Naive thymus-derived CD4-positive, alpha-beta T cell (primary cell): ENCODE data around the gene NOS2. TPM values are rescaled to one million over a fixed set of nuclear protein-coding genes. Genes with fewer than 3 reads are reported as not detected.
"Not testable (repeated sequence)": the region's sequence is repeated elsewhere in the genome, so short reads cannot be mapped to it uniquely, and the experiment has no call there.

ENCODE experiments used
- ATAC-seq: fragments of 150-1000 bp; cut with Tn5 transposase; 2 replicates; pipeline ENCODE4 v1.10.0; 2021; ENCODE audit warnings: mild to moderate bottlenecking, moderate library complexity
- CTCF ChIA-PET: fragments of 350-600 bp; sonication (Branson Sonifier 250); formaldehyde crosslinking; loops from one replicate; lab custom pipeline; 2021; ENCODE audit warnings: antibody characterized with exemption; lab: Charles Lee
- POLR2A ChIA-PET: fragments of 350-600 bp; sonication (Branson Sonifier 250); formaldehyde crosslinking; loops from one replicate; lab custom pipeline; 2021; ENCODE audit warnings: antibody characterized with exemption, inconsistent platforms; lab: Charles Lee
- DNase-seq, 9 donors: peaks; one replicate each; pipeline versions ENCODE4 v3.0.0 to v3.0.0-alpha.2; 2020 to 2022; ENCODE audit warnings: mixed read lengths in 1 of 9
- H3K27ac ChIP-seq: one replicate; pipeline ENCODE4 v1.7.0; 2013; ENCODE audit warnings: mild to moderate bottlenecking, low read depth, low read length, moderate library complexity
- H3K27me3 ChIP-seq, 2 donors: one replicate each; pipeline ENCODE4 v1.7.0; 2013; ENCODE audit warnings: low read length in 2 of 2, mild to moderate bottlenecking in 2 of 2, moderate library complexity in 2 of 2; ENCODE audit not compliant: control insufficient read depth in 2 of 2, insufficient read depth in 2 of 2
- H3K36me3 ChIP-seq, 3 experiments: 1 replicate in 2 of 3; 2 replicates in 1 of 3; pipeline ENCODE4 v1.7.0; 2013; ENCODE audit warnings: low read length in 3 of 3, mild to moderate bottlenecking in 3 of 3, moderate library complexity in 1 of 3; ENCODE audit not compliant: insufficient read depth in 3 of 3, control insufficient read depth in 2 of 3
- H3K4me1 ChIP-seq, 2 donors: one replicate each; pipeline ENCODE4 v1.7.0; 2013; ENCODE audit warnings: low read length in 2 of 2, mild to moderate bottlenecking in 2 of 2, moderate library complexity in 1 of 2; ENCODE audit not compliant: control insufficient read depth in 2 of 2, insufficient read depth in 2 of 2
- H3K4me3 ChIP-seq: 2 replicates; pipeline ENCODE4 v1.7.0; 2013; ENCODE audit warnings: mild to moderate bottlenecking, low read length
- H3K9me3 ChIP-seq, 3 experiments: 1 replicate in 2 of 3; 2 replicates in 1 of 3; pipeline ENCODE4 v1.7.0; 2013; ENCODE audit warnings: low read length in 3 of 3; ENCODE audit not compliant: control insufficient read depth in 2 of 3
- H3K27ac Mint-ChIP-seq, 9 donors: one replicate each; pipeline ENCODE4 v1.8.0; 2020 to 2022; ENCODE audit warnings: mixed read lengths in 9 of 9, mild to moderate bottlenecking in 8 of 9, moderate library complexity in 5 of 9, inconsistent platforms in 2 of 9
- H3K27me3 Mint-ChIP-seq, 5 donors: one replicate each; pipeline ENCODE4 v1.8.0; 2021 to 2022; ENCODE audit warnings: mixed read lengths in 5 of 5, mild to moderate bottlenecking in 1 of 5
- H3K36me3 Mint-ChIP-seq, 5 donors: one replicate each; pipeline ENCODE4 v1.8.0; 2020 to 2022; ENCODE audit warnings: mixed read lengths in 5 of 5, mild to moderate bottlenecking in 3 of 5, inconsistent platforms in 1 of 5
- H3K4me1 Mint-ChIP-seq, 7 donors: one replicate each; pipeline ENCODE4 v1.8.0; 2020 to 2022; ENCODE audit warnings: mixed read lengths in 7 of 7, mild to moderate bottlenecking in 3 of 7, inconsistent platforms in 1 of 7
- H3K4me3 Mint-ChIP-seq, 10 donors: one replicate each; pipeline ENCODE4 v1.8.0; 2020 to 2022; ENCODE audit warnings: mild to moderate bottlenecking in 10 of 10, mixed read lengths in 10 of 10, moderate library complexity in 6 of 10, inconsistent platforms in 2 of 10
- H3K9me3 Mint-ChIP-seq, 11 donors: one replicate each; pipeline ENCODE4 v1.8.0; 2020 to 2022; ENCODE audit warnings: mixed read lengths in 11 of 11, mild to moderate bottlenecking in 4 of 11, inconsistent platforms in 1 of 11, moderate library complexity in 1 of 11
- intact Hi-C, 2 donors: fragments of 100-400 bp; cut with micrococcal nuclease; formaldehyde crosslinking; loops; one replicate each; pipeline ENCODE4 v1.15.1; 2023
- polyA plus RNA-seq, 2 donors: library from polyadenylated mRNA; unstranded; fragments of 300-500 nt; fragmentation: Illumina TruSeq; gene quantifications; one replicate each; pipeline ENCODE4 v1.2.3, GENCODE V29; 2021
- total RNA-seq, 6 experiments: library from RNA in 5 of 6; stranded (reverse) in 5 of 6; gene quantifications; 1 replicate in 5 of 6; 2 replicates in 1 of 6; pipeline ENCODE4 v1.2.3 and lab custom pipeline; 2021 to 2026

NOS2 gene
- total and polyA plus RNA-seq, 7 experiments from 2014 or later: 0.11 to 0.30 (median 0.16) TPM; not detected in 4

DNA sequence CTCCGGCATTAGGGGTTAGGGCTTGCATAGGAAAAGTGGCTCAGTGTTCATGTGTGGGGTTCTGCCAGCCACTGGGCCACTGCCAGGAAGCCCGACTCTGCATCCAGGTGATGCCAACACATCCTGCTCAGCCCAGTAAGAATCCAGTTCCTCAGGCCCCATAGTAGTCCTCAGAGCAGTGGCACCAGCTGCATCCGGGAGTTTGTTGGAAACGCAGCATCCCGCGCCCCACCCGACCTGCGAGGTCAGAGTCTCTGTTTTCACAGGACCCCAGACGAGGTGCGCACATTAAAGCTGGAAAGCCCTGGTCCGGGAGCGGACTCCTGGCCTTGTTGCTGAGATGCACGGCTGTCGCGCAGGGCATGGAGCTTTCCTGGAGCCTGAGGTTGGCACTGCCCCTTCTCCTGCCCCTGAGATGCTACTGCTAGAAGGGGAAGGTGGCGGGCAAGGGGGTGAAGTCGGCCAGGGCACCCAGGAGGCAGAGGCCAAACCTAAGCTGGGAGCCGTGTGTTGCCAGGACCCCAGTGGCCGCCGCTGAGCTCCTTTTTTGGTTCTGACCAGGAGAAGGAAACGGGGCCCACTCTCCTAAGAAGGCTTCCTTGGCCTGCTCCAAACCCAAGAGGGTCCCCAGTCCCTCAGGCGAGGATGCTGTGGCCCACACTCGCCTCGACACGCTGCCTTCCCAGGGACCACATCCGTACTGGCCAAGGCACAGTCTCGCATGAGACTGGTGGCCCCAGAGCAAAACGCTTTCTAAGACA lies 44.4 kb downstream of the NOS2 start:
- H3K4me1 ChIP-seq: no peaks in the 10 kb centered on the region
- ATAC-seq (no peak), DNase-seq (no peak)
- H3K36me3 ChIP-seq: no peaks in the 10 kb centered on the region
- H3K4me3 ChIP-seq: no peak overlapping the region
- H3K27me3 ChIP-seq: no peaks in the 10 kb centered on the region
- H3K27ac ChIP-seq: no peak overlapping the region
- Mint-ChIP-seq H3K4me1 (peaks cover 0 to 7% (median 0%) of the 10 kb centered on the region in 7 donors), H3K9me3 (no peaks in the 10 kb centered on the region), H3K27me3 (no peaks in the 10 kb centered on the region), H3K36me3 (no peaks in the 10 kb centered on the region), H3K4me3 (no peak overlapping the region), H3K27ac (no peak overlapping the region)
- ChIA-PET CTCF (interaction anchor here (0.8 to 2.1 kb wide), 2 partner anchors 7 to 137 kb away, joined by 4 to 5 read pairs; no protein-coding TSS in a partner anchor), POLR2A (no interaction called here)
- no peaks in the 10 kb centered on the region for H3K9me3 ChIP-seq
- intact Hi-C loops: loop anchor here (1.0 to 10.0 kb wide), 4 partner anchors 102 to 521 kb away; no protein-coding TSS in a partner anchor

DNA sequence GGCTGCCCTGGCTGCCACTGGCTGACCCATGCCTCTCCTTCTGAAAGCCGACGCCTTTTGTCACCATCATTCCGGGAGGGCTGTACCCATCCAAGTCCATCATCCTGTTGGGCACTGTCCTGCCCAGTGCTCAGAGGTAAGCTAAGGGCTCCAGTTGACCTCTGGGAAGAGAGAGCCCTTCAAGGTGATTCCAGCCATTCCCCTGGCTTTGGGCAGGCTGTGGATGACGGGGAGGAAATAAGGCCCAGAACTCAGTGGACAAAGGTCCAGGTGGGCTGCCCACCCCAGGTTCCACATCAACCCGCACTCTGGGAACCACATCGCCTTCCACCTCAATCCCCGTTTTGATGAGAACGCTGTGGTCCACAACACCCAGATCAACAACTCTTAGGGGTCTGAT lies 45.8 kb downstream of the NOS2 start:
- intact Hi-C loops: loop anchor here in 1 of 2 donors (10.0 kb wide), 1 partner anchor 520 kb away; no protein-coding TSS in a partner anchor
- H3K27ac Mint-ChIP-seq: no peak overlapping the region
- POLR2A ChIA-PET: no interaction called here

GRCh38 chr17:27753726-27754125 lies 46.6 kb downstream of the NOS2 start:
- H3K4me3 ChIP-seq, H3K27me3 ChIP-seq, H3K27ac Mint-ChIP-seq, POLR2A ChIA-PET, H3K4me1 Mint-ChIP-seq, H3K4me3 Mint-ChIP-seq, ATAC-seq, H3K36me3 ChIP-seq, H3K27me3 Mint-ChIP-seq, CTCF ChIA-PET, H3K9me3 ChIP-seq, H3K27ac ChIP-seq, H3K36me3 Mint-ChIP-seq, DNase-seq, H3K4me1 ChIP-seq, H3K9me3 Mint-ChIP-seq: not testable (repeated sequence)
- intact Hi-C loops: loop anchor here in 1 of 2 donors (10.0 kb wide), 1 partner anchor 519 kb away; no protein-coding TSS in a partner anchor

More for the DNA sequence above, 45.8 kb downstream of the NOS2 start:
- Histone ChIP-seq H3K27ac (no peak overlapping the region), H3K9me3 (no peaks in the 10 kb centered on the region), H3K36me3 (no peaks in the 10 kb centered on the region), H3K4me1 (no peaks in the 10 kb centered on the region), H3K27me3 (no peaks in the 10 kb centered on the region), H3K4me3 (no peak overlapping the region)
- ATAC-seq (no peak), DNase-seq (no peak)
- CTCF ChIA-PET: no interaction called here
- Mint-ChIP-seq H3K27me3 (no peaks in the 10 kb centered on the region), H3K9me3 (no peaks in the 10 kb centered on the region), H3K4me1 (peaks cover 0 to 7% (median 0%) of the 10 kb centered on the region in 7 donors), H3K4me3 (no peak overlapping the region), H3K36me3 (no peaks in the 10 kb centered on the region)

- H3K27me3 Mint-ChIP-seq, H3K4me1 Mint-ChIP-seq, H3K36me3 Mint-ChIP-seq, CTCF ChIA-PET, H3K4me3 Mint-ChIP-seq, H3K9me3 Mint-ChIP-seq, H3K9me3 ChIP-seq, H3K4me1 ChIP-seq, H3K36me3 ChIP-seq, H3K27ac ChIP-seq, H3K27me3 ChIP-seq, POLR2A ChIA-PET, H3K4me3 ChIP-seq, H3K27ac Mint-ChIP-seq, DNase-seq: not testable (repeated sequence)
- intact Hi-C loops: loop anchor here in 1 of 2 donors (10.0 kb wide), 1 partner anchor 518 kb away; no protein-coding TSS in a partner anchor
- ATAC-seq: peak; percentile 63
Observed at GRCh38 chr17:27752831-27753619, 47.3 kb downstream of the NOS2 start.

DNA sequence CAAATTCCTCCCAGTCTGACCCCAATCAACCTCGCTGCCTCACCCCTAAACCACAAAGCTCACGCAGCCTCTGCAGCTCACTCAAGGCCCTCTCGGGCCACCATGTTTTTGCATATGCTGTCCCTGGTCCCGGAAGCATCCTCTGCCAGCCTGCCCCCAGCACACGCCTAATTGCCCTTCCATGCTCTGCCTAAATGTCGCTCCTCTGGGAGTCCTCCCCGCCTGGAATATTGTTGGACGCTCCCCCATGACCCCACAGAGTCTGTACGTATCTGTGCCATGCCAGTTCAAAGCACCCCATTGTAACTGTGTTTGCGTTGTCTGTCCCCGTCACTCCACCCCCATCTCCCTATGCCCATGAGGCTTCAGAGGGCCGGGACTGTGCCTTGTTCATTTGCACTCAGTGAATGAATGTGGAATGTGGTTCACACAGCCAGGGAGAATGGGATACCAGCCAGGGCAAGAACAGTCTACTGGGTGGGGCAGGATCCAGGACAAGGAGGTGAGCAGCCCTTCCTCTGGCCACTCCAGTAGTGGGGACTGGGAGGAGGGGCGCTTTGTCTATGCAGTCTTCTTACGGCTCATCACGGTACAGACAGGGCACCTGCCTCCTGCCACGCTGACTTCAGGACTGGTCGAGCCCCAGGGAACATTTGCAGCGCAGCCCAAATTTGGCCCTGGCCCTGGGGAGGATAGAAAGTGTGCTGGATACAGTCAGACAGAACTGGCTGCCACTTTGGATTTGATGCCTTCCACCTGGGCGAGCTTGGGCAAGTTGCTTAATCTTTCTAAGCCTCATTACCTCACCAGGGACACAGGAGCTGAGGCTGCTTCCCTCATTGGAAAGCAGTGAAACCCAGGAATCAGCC lies 48.5 kb downstream of the NOS2 start:
- no peak overlapping the region for H3K4me3 ChIP-seq
- DNase-seq: no peak
- H3K27ac ChIP-seq: no peak overlapping the region
- H3K36me3 Mint-ChIP-seq: no peaks in the 10 kb centered on the region
- H3K36me3 ChIP-seq: no peaks in the 10 kb centered on the region
- peaks cover 0 to 2% (median 0%) of the 10 kb centered on the region in 7 donors for H3K4me1 Mint-ChIP-seq
- ATAC-seq: no peak
- H3K4me1 ChIP-seq: no peaks in the 10 kb centered on the region
- no peak overlapping the region for H3K4me3 Mint-ChIP-seq
- H3K27ac Mint-ChIP-seq: peak overlapping the region in 1 of 9 donors; percentile 70
- intact Hi-C loops: loop anchor here in 1 of 2 donors (10.0 kb wide), 1 partner anchor 517 kb away; no protein-coding TSS in a partner anchor
- no peaks in the 10 kb centered on the region for H3K9me3 ChIP-seq
- H3K27me3 Mint-ChIP-seq: no peaks in the 10 kb centered on the region
- no peaks in the 10 kb centered on the region for H3K27me3 ChIP-seq
- H3K9me3 Mint-ChIP-seq: peaks cover 0 to 2% (median 0%) of the 10 kb centered on the region in 11 donors
- ChIA-PET POLR2A (no interaction called here), CTCF (interaction anchor here (0.6 kb wide), 1 partner anchor 599 kb away, joined by 4 read pairs; no protein-coding TSS in a partner anchor)

GRCh38 chr17:27751166-27751565 lies 49.2 kb downstream of the NOS2 start:
- Histone ChIP-seq H3K36me3 (no peaks in the 10 kb centered on the region), H3K27me3 (no peaks in the 10 kb centered on the region), H3K4me3 (no peak overlapping the region), H3K9me3 (no peaks in the 10 kb centered on the region), H3K27ac (no peak overlapping the region), H3K4me1 (no peaks in the 10 kb centered on the region)
- ChIA-PET CTCF (no interaction called here), POLR2A (no interaction called here)
- Mint-ChIP-seq H3K4me1 (peaks cover 0 to 2% (median 0%) of the 10 kb centered on the region in 7 donors), H3K36me3 (no peaks in the 10 kb centered on the region), H3K9me3 (peaks cover 0 to 2% (median 0%) of the 10 kb centered on the region in 11 donors), H3K27me3 (no peaks in the 10 kb centered on the region), H3K27ac (no peak overlapping the region), H3K4me3 (no peak overlapping the region)
- ATAC-seq (no peak), DNase-seq (peak in 1 of 9 donors; percentile 10)
- intact Hi-C loops: loop anchor here in 1 of 2 donors (10.0 kb wide), 1 partner anchor 516 kb away; no protein-coding TSS in a partner anchor
